DOHH2 (cell line): ENCODE measurements around the gene DCLK2.

Experiments used
- H3F3A ChIP-seq: fragments of 200-600 bp; sonication (generic), shearing (Covaris generic); 2 replicates; pipeline ENCODE4 v1.6.0; 2016; ENCODE audit warnings: antibody characterized with exemption, mild to moderate bottlenecking; ENCODE audit not compliant: control insufficient read depth, insufficient read depth
- H3K27ac ChIP-seq: fragments of 200-600 bp; sonication (generic); 2 replicates; pipeline ENCODE4 v1.5.1; 2014; ENCODE audit warnings: low read depth, mild to moderate bottlenecking, low read length, moderate library complexity
- H3K27me3 ChIP-seq: fragments of 200-600 bp; sonication (generic); 2 replicates; pipeline ENCODE4 v1.6.1; 2014; ENCODE audit warnings: mild to moderate bottlenecking, low read length, mixed read lengths; ENCODE audit not compliant: control insufficient read depth
- H3K36me3 ChIP-seq: fragments of 200-600 bp; sonication (generic); 2 replicates; pipeline ENCODE4 v1.6.1; 2014; ENCODE audit warnings: mild to moderate bottlenecking, low read length, moderate library complexity, mixed read lengths; ENCODE audit not compliant: control insufficient read depth
- H3K4me1 ChIP-seq: fragments of 200-600 bp; sonication (generic); 2 replicates; pipeline ENCODE4 v1.6.1; 2014; ENCODE audit warnings: mild to moderate bottlenecking, low read length, mixed read lengths; ENCODE audit not compliant: control insufficient read depth
- H3K4me2 ChIP-seq: fragments of 200-600 bp; sonication (generic); 2 replicates; pipeline ENCODE4 v1.6.0; 2014; ENCODE audit warnings: mild to moderate bottlenecking, low read length, moderate library complexity
- H3K4me3 ChIP-seq: fragments of 200-600 bp; sonication (generic); 2 replicates; pipeline ENCODE4 v1.5.1; 2014; ENCODE audit warnings: mild to moderate bottlenecking, low read length, mixed read lengths
- H3K79me2 ChIP-seq: fragments of 200-600 bp; sonication (generic); 2 replicates; pipeline ENCODE4 v1.6.1; 2014; ENCODE audit warnings: mild to moderate bottlenecking, low read length, mixed read lengths; ENCODE audit not compliant: control insufficient read depth
- H3K9me2 ChIP-seq: fragments of 200-600 bp; sonication (generic); replicated peaks from 2 replicates; pipeline ENCODE4 v1.6.1; 2014; ENCODE audit warnings: mild to moderate bottlenecking, low read length, mixed read lengths; ENCODE audit not compliant: control insufficient read depth
- H3K9me3 ChIP-seq: fragments of 200-600 bp; sonication (generic); 2 replicates; pipeline ENCODE4 v1.6.1; 2014; ENCODE audit warnings: antibody characterized with exemption, low read length, mixed read lengths; ENCODE audit not compliant: control insufficient read depth, insufficient read depth
- H4K20me1 ChIP-seq: fragments of 200-600 bp; sonication (generic); 2 replicates; pipeline ENCODE4 v1.6.0; 2014; ENCODE audit warnings: low read depth, mild to moderate bottlenecking, antibody characterized with exemption, low read length, moderate library complexity; ENCODE audit not compliant: control insufficient read depth, insufficient read depth
- CTCF ChIP-seq: fragments of 200-600 bp; sonication (generic); IDR thresholded peaks from one replicate; pipeline ENCODE4 v1.5.1; 2014; ENCODE audit warnings: antibody characterized with exemption, mild to moderate bottlenecking, low read depth, low read length; ENCODE audit not compliant: poor library complexity, severe bottlenecking
- EZH2phosphoT487 ChIP-seq: fragments of 200-600 bp; sonication (generic); IDR thresholded peaks from 2 replicates; pipeline ENCODE4 v1.6.1; 2017; ENCODE audit warnings: borderline replicate concordance, mild to moderate bottlenecking, antibody characterized with exemption, low read length, moderate library complexity, mixed read lengths

DCLK2 gene

GRCh38 chr4:150252741-150253140, 174.5 kb downstream of the DCLK2 start:
- H3K79me2 ChIP-seq: no peaks in the 10 kb centered on the region
- no peaks in the 10 kb centered on the region for H3F3A ChIP-seq
- no peaks in the 10 kb centered on the region for H3K9me3 ChIP-seq
- H3K36me3 ChIP-seq: no peaks in the 10 kb centered on the region
- H3K4me1 ChIP-seq: no peaks in the 10 kb centered on the region
- no peaks in the 10 kb centered on the region for H3K27me3 ChIP-seq
- H3K27ac ChIP-seq: no peak overlapping the region
- TF ChIP-seq EZH2phosphoT487 (no peak), CTCF (no peak)
- no peaks in the 10 kb centered on the region for H4K20me1 ChIP-seq
- H3K4me3 ChIP-seq: no peak overlapping the region
- no peaks in the 10 kb centered on the region for H3K9me2 ChIP-seq
- no peak overlapping the region for H3K4me2 ChIP-seq

DNA sequence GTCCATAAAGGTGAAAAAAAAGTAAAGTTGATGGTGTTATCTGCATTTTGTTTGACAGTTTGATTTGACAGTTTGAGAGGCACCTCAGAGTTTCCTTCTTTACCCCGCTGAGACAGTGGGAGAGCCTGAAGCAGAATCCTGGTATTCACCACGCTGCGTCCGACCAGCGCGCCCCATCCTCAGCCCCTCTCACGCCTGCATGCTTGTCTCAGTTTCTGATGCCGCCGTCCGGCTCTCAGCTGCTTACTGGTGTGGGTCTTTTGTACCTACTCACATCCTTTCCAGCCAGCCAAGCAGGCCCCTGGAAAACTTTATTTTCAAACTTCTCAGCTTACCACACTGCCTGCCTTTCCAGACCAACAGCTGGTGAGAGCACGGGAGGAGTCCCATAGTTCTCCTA, 175.2 kb downstream of the DCLK2 start:
- Histone ChIP-seq H4K20me1 (no peaks in the 10 kb centered on the region), H3F3A (no peaks in the 10 kb centered on the region), H3K27ac (no peak overlapping the region), H3K36me3 (no peaks in the 10 kb centered on the region), H3K27me3 (no peaks in the 10 kb centered on the region), H3K9me3 (no peaks in the 10 kb centered on the region), H3K9me2 (no peaks in the 10 kb centered on the region), H3K4me3 (no peak overlapping the region), H3K4me2 (no peak overlapping the region), H3K79me2 (no peaks in the 10 kb centered on the region), H3K4me1 (no peaks in the 10 kb centered on the region)
- TF ChIP-seq EZH2phosphoT487 (no peak), CTCF (no peak)

- Histone ChIP-seq H3K9me3 (no peaks in the 10 kb centered on the region), H3K27me3 (no peaks in the 10 kb centered on the region), H3F3A (no peaks in the 10 kb centered on the region), H3K4me2 (no peak overlapping the region), H3K79me2 (no peaks in the 10 kb centered on the region), H4K20me1 (no peaks in the 10 kb centered on the region), H3K4me3 (no peak overlapping the region), H3K4me1 (no peaks in the 10 kb centered on the region), H3K9me2 (no peaks in the 10 kb centered on the region), H3K27ac (no peak overlapping the region), H3K36me3 (no peaks in the 10 kb centered on the region)
- no peak for TF ChIP-seq EZH2phosphoT487
- TF ChIP-seq CTCF: no peak
These were observed 175.9 kb downstream of the DCLK2 start for GRCh38 chr4:150253965-150254630.
